DMS153 treated with DMSO at 0.1 percent for 48 hours (cell line): ENCODE data around the gene KRTAP5-2.
A peak's percentile ranks its signal among the peaks of the same experiment; 100 is the strongest.

Experiments
- DNase-seq: peaks from one replicate; lab custom pipeline; 2025; ENCODE audit not compliant: unreplicated experiment; lab: John Stamatoyannopoulos, UW

KRTAP5-2 gene

DNA sequence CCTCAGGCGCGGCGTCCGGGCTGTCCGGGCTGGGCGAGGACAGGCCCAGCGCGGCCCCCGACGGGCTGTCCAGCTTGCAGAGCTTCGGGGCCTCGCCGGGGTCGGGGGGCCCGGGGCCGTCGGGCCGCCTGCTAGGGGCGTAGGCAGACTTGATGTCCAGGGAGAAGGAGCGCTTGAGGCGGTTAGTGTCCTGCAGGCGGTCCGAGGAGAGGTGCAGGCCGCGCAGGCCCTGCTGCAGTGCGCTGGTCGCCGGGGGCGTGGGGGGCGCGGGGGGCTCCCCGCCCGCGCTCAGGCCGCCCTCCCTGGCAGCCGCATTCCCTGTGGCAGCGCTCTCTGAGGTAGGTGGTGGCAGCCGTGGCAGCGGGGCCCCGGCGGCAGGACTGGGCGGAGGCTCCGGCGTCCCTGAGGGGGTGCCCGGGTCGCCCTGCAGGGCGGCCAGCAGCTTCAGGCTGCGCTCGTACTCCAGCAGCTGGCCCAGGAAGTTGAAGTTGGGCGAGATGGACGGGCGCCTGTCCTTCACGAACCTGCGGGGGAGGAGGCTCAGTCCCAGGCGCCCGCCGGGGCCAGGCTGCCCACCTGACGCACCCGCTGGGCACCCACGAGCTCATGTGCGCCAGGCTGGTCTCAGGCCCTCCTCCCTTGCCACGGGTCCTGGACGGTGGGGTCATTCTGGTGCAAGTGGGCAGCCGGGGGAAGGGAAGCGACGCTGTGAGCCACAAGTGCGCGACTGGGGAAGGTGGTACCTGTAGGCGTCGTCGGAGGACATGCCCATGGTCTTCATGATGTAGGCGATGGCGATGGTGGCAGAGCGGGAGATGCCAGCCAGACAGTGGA is 40.8 kb downstream of the KRTAP5-2 start:
- no peak for DNase-seq

DNA sequence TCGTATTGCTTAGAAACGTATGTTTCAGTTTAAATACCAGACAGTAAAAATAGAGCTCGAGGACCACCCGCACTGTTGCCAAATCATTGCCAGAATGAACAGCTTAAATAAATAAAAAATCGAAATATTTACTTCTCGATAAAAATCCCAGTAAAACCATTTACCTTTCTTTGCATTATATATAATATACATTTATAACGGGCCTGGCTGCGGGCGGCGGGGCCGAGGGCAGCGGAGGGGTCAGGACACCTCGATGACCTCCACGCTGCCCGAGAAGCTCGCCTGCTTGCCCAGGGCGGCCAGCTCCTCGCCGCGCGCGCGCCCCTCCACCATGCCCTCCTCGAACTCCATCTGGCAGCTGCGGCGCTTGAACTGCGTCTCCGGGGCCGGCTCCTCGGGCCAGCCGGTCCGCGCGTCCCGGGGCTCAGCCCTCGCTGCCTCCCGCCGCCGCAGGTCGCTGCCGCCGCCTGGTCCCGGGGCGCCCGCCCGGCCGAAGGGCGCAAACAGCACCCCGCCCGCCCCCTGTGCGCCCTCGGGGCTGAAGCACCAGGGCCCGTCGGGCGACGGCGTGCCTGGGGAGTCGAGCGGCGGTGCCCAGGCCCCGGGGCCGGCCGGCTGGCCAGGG is 41.7 kb downstream of the KRTAP5-2 start:
- DNase-seq, result no peak

DNA sequence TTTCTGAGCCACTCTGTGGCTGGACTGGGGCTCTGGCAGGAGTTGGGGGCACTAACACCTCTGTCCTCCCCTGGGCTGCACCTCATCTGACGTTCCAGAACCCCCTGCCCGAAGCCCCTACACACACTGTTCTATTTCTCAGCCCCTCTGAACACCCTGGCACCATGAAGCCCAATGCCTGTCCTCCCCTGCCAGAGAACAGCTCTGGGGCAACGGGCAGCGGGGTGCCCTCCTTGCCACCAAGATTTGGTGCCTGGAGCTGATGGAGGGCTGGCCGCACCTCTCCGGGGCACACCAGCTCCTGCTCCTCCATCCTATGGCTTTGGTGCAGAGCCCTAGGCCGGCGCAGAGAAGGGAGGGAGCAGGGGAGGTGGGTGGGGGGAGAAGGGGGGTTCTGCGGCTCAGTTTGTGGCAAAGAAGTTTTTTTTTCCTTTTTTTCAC is 42.4 kb downstream of the KRTAP5-2 start:
- DNase-seq, result no peak

DNA sequence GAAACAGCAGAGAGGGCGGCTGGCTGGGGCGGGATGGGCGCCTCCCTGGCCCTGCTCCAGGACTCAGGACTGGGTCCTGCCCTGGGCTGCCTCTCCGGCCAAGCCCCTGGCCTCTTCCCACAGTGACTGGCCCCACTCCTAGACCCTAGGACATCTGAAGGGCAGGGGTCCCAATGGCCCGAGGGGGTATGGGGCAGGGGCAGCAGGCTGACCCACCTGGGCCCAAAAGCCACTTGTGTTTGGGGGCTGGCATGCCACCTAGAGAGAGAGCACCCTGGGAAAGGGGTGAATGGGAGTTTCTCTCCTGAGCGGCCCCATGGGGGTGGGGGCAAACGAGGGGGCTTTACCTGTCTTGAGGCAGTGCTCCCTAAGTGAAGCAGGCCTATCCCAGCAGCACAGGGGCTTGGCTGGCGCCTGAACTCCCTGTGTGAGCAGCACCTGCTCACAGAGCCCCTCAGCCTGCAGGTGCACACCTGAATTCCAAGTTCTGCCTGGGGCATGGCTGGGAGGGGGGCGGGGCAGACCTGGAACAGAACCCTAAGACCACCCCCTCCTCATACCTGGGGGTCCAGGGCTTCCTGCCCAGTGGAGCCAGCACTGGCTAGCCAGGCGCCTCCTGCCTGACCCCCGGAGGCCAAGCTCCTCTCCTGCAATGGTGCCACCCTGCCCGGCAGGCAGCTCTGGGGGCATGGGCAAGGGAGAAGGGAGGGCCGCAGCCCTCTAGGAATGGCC is 42.9 kb downstream of the KRTAP5-2 start:
- no peak for DNase-seq

DNA sequence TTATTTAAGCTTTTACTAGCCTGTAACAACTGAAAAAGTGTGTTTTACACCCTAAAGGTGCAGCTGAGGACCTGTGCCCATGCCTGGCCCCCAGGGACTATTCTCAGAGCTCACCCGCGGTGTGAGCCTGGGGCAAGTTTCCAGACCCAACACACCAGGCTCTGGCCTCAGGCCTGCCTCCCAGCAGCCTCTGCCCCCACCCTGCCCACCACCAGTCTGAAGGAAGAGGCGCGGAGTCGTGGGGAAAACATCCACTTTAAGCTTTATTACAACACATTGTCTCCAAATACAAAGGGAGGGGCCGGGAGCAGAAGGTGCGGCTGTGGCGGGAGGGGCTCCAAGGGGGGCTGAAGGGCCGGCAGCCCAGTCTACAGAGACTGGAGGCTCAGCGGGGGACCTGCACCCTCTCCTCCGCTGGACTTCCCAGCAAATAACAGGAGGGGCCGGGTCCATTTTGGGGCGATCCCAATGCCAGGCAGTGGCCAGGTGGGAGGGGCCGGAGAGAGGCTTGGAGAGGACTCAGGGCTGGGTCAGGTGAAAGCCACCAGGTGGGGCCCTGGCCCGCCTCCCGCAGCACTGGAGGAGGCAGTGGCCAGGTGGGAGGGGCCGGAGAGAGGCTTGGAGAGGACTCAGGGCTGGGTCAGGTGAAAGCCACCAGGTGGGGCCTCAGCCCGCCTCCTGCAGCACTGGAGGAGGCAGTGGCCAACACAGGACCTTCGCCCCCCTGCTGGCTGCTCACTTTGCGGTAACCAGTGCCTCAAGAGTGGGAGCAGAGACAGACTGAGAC is 44.1 kb downstream of the KRTAP5-2 start:
- peak; percentile 19 for DNase-seq

DNA sequence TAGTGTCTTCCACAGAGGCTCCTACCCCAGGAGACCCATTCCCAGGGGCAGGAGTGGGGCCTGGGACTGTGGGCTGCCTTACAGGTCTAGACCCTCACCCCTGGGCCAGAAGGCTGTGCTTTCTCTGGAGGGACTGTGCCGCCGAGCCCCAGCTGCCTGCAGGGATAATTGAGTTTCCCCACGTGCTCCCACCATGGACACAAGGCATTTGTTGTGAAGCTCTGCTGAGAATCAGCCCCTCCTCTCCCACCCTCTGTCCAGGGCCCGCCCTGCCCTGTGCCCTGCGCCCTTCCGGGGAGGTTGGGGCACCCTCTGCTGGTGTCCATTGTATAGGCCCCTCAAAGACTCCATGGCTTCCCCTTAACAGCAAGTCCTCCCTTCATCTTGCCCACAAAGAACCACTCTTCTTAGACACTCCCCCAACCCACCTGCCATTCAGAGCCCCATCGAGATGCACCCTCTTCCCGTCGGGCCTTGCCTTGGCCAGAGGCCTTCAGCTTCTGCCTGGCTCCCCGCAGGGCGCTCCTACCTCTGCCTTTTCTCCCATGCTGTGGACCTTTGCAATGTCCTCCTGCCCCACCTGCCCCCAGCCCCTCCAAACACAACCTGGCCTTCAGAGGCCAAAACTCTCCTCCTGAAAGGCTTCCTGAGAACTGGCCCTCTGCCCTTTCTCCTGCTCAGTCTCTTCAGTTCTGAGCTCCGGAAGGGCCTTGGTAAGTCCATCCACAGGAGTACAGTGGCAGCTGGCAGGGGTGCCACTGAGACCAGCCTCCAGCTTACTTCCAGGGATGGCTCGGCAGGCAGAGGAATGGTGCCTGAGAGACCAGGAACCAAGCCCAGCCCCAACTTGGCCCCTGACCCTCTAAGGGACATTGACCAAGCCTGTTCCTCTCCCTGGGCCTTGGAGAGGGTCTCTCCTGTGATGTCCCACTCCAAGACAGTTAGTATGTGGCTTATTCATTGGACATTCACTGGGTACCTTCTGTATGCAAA is 48.5 kb downstream of the KRTAP5-2 start:
- no peak for DNase-seq

DNA sequence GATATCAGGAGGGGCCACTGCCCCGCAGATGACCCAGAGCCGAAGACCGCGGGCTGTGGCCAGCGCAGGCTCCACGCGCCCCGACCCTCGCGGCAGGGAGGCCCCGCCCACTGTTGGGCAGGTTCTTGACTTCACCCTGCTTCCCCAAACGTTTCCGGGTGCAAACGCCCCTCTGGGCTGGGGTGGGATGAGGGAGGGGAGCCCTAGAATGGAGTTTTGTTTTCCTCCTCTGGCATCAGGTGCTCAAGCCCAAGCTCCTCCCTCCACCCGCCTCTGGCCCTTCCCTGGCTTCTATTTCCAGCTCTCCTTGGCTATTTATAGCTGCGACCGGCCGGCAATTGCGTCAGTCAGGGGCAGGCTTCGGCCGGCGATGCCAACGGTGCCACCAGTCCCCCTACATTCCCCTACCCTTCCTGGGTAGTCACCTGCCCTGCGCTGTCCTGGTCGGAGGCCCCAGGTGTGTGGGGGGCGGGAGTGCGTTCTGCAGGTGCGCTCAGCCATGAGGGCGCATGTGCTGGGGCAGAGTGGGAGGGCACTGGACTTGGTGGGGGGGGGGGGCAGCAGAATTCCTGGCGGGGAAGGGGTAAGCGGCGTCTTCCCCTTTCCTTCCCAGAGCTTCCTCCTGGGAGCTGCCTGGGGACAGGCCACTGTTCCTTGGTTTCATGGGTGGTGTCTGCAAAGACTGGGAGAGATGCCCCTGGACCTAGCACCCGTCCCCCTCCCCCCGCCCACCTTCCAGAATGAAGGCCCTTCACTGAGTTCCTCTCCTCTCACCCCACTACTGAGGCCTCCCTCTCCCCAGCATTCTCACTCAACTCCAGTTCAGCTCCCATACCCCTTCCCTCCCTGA is 49.6 kb downstream of the KRTAP5-2 start:
- DNase-seq, result peak; percentile 50

DNA sequence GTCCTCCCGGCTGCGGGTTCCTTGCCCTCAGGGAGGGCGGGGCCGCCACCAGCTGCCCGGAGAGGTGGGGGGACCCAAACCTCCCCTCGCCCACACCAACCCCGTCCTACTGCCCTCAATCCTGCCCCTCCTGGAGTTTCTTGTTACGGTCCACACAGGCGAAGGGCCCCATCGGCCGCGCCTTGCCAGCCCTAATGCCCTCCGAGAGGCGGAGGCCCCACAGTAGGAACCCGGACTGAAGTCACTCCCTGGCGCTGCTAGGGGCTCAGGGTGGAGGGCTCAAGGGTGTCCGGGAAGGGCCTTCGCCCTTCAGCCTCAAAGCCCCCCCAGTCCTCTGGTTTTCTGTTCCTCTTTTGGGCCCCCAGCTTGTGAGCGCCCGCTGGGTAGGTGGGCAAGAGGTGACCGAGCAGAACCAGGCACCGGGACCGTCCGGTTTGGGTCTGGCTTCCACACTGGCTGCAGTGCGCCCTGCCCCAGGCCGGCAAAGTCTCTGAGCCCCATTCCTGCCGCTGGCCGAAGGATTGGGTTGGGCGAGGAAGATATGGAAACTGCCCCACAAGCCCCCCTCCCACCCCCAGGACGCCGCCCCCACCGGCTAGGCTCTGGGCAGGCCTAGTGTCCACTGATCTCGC is 50.5 kb downstream of the KRTAP5-2 start:
- no peak for DNase-seq
